Suppressor macrophage treated with lipopolysaccharide for 4 hours (primary cell): ENCODE measurements around the gene MAPKAPK2.
"Not testable (repeated sequence)": the region's sequence is repeated elsewhere in the genome, so short reads cannot be mapped to it uniquely, and the experiment has no call there.

Experiments used
- DNase-seq: peaks from one replicate; pipeline ENCODE4 v3.0.0-alpha.2; 2020

Gene MAPKAPK2

DNA sequence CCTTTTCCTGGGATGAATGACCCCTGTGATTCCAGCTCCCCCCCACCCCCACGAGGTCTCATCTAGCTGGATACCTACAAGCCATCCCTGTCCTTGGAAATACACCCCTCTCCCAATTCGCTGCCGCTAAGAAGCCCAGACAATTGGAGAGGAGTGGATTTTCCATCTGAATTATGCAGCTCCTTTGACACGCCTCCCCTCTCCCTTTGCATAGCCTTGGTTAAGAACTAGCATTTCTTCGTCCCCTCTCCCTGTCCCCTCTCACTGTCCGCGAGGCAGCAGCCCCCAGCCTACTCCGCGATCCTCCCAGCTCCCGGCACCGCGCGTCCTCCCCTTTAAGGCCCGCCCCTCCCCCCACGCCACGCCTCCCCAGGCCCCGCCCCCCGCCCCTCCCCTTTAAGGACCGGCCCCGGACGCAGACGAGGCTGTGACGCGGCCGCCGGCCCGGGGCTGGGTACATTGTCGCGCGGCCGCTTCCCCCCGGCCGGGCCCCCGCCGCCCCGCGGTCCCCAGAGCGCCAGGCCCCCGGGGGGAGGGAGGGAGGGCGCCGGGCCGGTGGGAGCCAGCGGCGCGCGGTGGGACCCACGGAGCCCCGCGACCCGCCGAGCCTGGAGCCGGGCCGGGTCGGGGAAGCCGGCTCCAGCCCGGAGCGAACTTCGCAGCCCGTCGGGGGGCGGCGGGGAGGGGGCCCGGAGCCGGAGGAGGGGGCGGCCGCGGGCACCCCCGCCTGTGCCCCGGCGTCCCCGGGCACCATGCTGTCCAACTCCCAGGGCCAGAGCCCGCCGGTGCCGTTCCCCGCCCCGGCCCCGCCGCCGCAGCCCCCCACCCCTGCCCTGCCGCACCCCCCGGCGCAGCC, at the start of gene MAPKAPK2:
MAPKAPK2 (plus strand) TSS at position 428 of the 856 bp plus-strand sequence; CDS start at position 753, 325 bp downstream.
- peak; percentile 93 for DNase-seq

DNA sequence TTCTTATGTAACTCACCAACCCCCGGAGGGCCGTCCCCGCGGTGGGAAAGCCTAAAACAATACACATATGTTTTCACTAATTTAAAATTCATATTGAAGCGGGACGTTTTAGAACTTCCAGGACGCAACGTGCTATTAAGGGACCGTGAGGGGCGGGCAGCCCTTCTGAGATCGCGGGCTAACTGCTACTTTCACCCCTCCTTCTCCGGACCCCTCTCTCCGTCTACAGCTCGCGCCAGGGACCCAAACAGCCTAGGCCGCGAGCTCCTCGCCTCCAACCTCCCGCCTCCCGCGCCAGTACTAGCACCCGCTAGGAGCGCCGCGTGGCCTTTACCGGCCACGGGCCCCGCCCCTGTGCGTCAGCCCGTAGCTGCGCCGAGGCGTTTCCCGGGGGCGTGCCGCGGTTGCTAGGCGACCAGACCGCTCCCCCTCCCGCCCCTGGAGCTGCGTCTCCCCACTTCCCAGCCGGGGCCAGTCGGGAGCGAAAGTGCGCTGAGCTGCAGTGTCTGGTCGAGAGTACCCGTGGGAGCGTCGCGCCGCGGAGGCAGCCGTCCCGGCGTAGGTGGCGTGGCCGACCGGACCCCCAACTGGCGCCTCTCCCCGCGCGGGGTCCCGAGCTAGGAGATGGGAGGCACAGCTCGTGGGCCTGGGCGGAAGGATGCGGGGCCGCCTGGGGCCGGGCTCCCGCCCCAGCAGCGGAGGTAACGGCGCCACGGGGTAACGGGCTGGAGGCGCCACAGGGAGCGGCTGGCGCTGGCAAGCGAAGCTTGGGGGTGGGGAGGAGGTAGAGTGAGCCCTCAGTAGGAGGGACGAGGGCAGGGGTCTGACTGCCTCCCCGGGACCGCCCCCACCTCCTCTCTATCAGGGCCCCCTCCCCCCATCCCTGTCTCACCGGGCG, 49.4 kb upstream of the MAPKAPK2 start, which contains the start of gene DYRK3:
DYRK3 (plus strand) TSS at position 457 of the 898 bp plus-strand sequence; CDS start at position 625, 168 bp downstream.
- peak; percentile 97 for DNase-seq

DNA sequence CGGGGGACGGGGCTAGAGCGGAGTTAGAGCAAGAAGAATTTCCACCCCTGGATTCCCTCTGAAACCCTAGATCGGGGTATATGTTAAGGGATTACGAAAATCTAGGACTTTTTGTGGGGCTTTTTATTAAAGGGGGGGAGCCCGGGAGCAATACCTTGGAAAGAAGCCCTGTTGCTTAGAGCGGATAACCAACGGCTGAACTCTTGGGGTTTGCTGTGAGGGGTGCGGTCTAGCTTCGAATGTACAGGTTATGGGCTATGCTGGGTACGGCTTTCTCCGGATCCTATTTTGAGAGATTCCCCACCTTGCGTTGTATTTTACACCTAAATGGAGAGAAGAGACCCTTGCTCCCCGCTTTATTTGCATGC, 48.7 kb upstream of the MAPKAPK2 start:
- no peak for DNase-seq

DNA sequence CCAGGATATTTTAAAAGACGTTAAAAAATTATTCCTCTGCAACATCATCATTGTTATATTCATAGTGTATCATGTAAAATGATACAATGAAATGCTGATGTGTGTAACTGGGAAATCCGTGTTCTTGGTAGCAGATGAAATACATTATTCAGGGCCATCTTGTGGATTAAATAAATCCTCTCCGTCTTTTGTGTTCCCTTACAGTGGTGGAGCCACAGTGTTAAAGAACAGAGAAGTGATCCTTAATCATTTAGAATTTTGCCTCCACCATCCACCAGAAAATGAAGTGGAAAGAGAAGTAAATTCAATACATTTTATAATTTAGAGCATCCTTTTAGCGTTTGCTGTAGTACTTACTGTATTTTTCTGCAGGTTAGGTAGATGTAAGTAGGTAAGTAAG, 48.0 kb upstream of the MAPKAPK2 start:
- no peak for DNase-seq

DNA sequence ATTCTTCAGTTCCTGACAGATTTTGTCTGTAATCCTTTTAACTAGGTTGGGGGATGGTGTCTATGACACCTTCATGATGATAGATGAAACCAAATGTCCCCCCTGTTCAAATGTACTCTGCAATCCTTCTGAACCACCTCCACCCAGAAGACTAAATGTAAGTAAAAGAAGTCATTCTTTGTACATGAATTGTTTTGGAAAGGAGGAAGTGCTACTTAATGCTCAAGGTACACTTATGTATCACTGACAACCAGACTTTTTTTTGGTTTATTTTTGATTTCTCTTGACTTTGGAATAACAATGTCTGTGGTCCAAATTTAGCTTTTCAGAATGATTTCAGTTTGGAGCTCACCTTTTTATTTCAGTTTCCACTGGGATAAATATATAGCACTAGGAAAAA, 47.1 kb upstream of the MAPKAPK2 start:
- DNase-seq, result no peak

DNA sequence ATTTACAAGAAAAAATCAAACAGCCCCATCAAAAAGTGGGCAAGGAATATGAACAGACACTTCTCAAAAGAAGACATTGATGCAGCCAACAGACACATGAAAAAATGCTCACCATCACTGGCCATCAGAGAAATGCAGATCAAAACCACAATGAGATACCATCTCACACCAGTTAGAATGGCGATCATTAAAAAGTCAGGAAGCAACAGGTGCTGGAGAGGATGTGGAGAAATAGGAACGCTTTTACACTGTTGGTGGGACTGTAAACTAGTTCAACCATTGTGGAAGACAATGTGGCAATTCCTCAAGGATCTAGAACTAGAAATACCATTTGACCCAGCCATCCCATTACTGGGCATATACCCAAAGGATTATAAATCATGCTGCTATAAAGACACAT, 42.6 kb upstream of the MAPKAPK2 start:
- not testable (repeated sequence) for DNase-seq

DNA sequence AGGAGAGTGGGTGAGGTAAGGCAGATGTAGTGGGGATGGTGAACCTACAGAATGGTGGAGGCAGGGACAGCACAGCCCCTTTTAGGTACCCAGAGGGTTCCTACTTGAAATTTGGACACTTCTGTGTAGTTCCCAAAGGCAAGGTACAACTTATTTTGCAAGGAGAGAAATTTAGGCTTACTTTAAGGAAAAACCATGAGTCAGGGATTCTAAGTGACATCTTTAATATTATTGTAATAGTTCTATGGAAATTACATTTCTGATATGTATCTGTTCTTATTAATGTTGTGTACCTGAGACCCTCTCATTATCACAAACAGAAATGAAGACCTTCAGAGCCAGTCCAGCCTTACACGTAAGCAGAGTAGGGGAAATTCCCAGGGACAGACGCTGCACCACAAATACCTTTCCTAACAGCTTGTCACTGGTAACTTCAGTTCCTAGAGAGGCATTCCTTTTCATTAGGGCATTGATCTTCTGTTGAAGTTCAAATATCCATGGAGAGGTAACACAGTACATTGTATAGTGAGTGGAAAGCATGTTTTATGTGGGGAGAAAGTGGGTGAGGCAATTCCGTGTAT, 41.5 kb upstream of the MAPKAPK2 start:
- DNase-seq, result no peak

DNA sequence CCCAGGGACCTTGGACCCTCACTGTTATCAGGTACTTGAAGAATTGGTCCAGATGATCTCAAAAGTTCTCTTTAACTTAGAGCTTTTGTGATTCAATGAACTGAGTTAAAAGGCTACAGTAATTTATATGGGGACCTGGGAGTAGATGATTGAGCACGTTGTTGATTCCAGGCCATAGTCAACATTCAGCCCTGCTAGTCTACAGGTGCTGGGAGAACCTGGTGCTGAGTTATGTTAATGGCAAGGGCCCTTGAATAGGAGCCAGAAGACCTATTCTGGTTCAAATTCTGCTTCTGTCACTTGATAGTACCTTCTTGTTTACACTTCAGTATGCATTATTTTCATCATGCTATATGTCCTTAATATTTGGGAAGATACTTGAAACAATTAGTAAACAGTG, 38.2 kb upstream of the MAPKAPK2 start:
- DNase-seq, result no peak

DNA sequence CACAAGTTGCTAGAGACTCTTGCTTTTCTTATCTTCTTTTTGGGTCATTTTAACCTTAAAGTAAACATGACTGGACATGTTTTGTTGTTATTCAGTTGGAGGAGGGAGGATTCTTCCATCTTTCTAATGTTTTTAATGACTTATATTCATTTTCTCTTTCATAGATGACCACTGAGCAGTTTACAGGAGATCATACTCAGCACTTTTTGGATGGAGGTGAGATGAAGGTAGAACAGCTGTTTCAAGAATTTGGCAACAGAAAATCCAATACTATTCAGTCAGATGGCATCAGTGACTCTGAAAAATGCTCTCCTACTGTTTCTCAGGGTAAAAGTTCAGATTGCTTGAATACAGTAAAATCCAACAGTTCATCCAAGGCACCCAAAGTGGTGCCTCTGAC, 37.5 kb upstream of the MAPKAPK2 start:
- DNase-seq, result no peak

DNA sequence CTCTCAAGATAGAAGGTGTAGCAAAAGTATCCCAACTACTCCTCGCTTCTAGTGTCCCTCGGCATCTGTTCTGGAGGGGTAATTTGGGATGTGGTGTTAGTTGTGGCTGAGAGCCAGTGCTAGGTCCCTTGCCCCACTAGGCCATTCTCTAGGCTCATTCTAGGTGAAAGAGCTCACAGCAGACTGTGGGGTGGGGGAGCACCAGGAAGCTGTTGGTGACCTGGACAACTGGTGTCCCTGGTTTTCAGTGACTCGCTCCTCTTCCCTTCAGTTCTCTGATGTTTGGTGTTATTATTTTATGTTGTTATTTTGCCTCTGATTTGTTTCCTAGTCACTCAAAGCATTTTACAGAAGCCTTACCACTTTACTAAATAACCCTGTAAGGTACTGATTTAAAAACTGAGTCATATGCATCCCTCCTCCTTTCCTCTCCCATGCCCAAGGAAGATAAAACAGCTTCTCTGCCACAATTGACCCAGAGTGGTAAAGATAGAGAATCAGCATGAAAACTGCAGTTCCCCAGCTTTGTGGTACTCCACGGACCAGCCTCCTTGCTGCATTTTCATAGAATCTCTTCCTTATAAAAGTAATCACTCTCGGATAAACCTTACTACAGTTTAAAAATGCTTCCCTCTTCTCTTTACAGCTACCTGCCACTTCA, 35.3 kb upstream of the MAPKAPK2 start:
- no peak for DNase-seq

DNA sequence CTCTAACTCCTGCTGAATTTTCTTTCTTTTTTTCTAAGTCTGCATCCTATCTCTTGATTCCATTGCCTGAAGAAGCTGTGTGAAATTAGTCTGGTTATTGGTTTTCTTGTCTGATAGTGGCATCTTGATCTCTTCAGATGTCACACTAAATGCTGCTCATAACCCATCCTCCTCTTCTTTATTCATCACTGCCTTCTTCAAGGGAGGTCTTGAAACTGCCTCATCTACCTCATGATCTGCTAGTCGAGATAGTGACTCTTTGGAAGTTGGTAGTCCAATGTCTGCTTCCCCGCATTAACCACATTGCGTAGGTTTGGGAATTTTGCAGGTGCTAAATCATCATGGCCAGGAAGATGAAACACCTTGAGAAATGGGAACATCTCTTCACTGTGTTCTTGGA, 33.7 kb upstream of the MAPKAPK2 start:
- no peak for DNase-seq

DNA sequence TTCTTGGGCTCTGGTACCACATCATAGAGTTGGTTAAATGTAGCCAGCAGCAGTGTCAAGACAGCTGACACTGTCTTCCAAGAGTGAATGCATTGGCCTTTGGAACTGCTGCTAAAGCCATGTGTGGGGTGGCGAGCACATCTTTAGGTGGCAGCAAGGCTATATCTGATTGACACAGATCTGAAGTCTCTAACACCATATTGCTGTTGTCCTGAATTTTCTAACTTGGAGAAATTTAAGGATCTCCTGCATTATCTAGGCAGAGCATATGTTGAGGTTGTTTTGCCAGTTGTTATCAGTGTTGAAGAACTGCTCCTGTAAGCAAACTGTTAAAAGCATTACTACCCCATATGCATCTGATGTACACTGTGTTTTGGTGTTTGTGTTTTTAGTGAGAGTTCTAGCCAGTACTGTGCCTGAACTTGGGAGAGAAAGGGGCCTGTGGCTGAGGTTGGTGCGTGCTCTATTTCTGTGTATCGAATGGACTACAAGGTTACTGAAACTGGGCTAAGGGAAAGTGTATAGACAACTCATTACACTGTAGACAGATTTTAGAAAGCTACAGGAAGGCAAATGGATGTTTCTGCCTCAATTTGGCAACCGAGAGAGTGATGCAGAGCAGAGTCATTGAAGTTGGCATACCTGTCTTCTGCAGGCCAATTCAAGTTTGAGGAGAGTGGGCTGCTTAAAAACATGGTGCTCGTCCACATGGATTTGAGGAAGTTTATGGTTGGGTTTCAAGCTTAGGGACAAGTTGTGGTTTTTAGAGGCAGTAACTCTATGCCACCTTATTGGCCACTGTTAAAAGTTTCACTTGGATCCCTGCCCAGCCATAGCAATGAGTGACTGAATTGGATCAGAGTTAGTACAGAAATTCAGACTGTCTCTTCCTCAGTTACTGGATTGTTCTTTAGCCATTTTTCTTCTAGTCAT, 32.5 kb upstream of the MAPKAPK2 start:
- DNase-seq, result no peak

DNA sequence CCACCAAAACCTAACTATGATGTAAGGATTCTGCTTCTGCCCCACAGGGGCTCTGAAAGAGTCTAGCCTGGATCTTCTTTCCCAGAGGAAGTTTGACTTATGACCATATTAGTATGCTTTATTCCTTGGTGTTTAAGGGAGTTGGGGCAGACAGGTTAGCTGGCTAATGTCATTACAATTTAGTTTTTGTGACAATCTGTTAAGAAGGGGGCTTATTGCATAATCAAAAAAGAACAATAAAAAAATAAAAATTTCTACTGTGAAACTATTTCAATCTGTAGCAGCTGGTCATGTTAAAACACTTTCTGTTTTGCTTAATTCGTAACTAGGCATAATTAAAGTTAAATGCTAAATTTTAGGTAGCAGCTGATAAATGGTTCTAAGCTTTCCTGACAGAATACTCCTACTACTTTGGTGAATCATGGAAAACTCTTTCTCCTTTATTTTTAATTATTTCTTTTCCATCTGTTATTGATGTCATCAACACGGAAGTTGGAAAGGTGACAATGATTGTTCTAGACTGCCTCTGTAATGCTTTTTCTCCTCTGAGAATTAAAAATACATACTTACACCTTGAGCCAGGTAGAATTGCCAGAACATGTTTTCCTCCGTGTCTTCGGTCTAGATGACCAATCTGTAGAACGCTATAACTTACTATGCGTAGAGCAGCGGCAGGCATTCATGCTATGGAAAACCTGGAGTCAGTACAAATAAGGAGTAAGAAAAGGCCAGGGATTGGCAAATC, 30.8 kb upstream of the MAPKAPK2 start:
- no peak for DNase-seq

DNA sequence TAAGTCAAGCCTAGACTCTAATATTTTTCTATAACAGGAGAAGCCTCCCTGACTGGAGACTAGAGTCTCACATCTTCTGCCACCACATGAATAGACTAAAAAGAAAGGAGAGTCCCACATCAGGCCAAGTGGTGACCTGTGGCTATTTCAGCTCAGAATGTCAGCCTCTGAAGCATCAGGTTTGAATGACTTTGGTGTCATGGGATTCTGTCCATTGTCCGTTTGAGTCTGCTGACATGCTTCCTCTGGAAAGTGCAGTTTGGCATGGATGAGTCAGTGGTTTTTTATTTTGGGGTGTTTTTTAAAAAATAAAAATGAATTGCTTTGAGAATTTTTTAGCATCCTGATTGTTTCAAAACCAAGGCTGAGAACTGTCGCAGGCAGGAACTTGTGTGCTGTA, 29.9 kb upstream of the MAPKAPK2 start:
- DNase-seq, result peak; percentile 64

DNA sequence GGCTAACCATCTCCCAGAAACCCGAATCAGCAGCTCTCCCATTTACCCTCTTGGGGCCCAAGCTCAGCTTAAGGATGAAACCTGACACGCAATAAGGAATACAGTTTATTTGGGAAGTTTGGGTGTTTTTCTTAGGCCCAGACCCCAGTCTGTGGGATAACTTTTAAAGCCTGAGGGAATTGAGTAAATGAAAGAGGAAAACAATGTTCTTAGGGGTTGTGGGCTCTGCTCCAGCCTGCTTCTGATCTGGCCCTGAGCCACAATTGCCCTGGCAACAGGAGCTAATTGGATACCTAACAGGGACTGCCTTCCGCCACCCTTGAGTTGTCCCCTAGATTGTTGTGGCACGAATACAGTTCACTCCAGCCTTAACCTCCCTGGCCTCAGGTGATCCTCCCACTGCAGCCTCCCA, 29.2 kb upstream of the MAPKAPK2 start:
- DNase-seq, result no peak

DNA sequence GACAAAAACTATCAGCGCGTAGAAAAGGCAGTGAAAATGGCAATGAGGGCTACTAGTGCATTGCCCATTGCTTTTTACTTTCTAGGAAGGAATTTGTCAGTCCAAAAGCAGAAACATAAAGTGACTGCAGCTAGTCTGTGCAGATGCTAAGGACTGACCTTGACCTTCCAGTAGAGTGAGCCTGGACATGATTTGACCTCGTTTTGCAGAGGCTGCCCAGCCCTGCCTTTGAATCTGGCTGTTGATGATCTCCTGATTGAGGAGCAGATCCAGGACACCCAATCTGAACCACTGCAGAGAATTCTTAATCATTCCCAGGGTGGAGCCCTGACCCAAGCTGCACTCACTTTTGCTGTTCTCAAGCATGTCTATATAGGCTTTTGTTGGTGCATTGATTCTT, 27.8 kb upstream of the MAPKAPK2 start:
- no peak for DNase-seq

DNA sequence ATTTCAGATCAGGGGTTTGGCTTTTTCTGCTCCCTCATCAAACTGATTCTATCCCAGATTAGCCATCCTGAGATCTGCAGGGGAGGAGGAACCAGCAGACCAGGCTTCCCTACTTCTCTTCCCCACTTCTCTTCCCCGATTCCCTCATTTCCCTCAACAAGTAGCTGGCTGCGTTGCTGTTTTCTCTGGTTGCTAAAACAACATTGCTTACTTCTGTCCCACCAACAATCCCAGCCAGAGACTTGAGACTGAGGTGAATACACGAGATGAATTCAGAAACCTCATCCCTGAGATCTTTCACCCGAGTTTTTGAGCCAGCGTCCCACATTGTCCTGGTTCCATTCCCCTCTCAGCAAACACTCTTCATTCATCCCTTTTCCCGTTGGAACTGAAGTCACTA, 27.0 kb upstream of the MAPKAPK2 start:
- no peak for DNase-seq

DNA sequence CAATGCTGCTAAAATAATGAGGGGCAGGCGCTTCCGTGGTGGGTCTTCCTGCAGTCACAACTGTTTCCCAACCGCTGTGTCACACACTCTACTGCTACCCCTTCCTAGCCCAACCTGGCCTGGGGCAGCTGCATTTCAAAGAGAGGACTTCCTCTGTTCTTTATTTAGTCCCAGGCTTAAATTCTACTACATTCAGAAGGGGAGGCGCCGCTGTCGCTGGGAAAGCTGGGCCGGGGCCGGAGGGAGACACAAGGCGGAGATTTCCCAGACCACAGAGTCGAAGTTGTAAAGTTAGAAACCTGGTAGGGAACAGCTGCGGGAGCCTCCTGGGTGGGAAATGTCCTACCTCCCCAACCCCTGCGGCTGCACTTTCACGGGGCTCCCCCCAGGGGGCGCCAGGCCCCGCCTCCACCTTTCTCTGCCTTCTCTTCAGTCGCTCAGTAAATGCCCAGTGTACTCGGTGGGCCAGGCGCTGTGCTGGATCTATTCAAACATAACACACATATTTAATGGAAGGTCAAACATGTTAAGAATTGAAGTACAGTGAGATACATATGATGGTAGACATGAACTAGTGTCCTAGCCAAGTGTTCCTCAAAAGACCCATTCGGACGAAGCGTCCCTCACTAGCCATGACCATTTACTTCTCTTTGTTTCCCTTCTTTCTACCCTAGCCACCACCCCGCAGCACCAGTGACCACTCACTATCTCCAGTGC, 26.3 kb upstream of the MAPKAPK2 start:
- DNase-seq, result peak; percentile 45

DNA sequence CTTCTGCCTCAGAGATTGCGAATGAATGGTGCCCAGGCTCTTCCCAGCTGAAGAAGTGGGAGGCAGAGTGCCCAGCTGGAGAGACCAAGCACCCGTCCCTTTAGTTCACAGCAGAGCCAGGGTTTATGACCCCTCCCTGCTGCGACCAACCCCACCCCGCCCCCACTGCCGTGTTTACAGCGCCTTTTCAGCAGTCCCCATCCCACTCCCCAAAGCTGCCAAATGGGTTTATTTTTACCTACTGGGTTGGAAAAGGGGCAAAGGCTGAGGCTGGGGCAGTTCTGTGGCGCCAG, 25.8 kb upstream of the MAPKAPK2 start:
- DNase-seq, result no peak

DNA sequence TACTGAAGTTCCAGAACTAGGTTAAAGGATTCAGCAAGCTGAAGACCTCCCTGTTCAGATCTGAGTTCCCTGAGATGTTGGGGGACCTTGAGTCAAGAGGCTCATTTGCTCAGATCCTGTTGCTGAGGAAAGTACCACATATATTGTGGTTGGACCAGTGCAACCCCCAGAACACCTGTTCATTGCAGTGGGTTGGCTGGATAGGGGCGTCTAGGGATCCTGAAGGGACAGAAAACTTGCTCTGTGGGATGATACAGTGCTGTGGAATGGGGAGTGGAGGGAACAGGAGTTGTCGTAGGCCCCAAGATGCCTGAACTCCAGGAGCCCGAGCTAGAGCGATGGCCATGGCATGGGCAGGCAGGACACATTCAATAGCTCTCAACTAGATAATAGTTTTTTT, 24.6 kb upstream of the MAPKAPK2 start:
- no peak for DNase-seq
